HepG2 (cell line): ENCODE measurements around the gene COASY. TPM values are rescaled to one million over a fixed set of nuclear protein-coding genes. Genes with fewer than 3 reads are reported as not detected.
A peak's percentile ranks its signal among the peaks of the same experiment; 100 is the strongest.

Source experiments
- AGO1 ChIP-seq: fragments of 200-400 bp; formaldehyde crosslinking; IDR thresholded peaks from 2 replicates; pipeline ENCODE4 v1.6.1; 2017; ENCODE audit warnings: mild to moderate bottlenecking, low read depth, low read length, moderate library complexity; ENCODE audit not compliant: poor library complexity, severe bottlenecking
- CTCF ChIP-seq: sonication (generic); formaldehyde crosslinking; IDR thresholded peaks from 2 replicates; pipeline ENCODE4 v1.5.0; 2020; ENCODE audit warnings: mild to moderate bottlenecking, missing genetic modification reagents, moderate library complexity
- DBP ChIP-seq: sonication (generic); formaldehyde crosslinking; IDR thresholded peaks from 2 replicates; pipeline ENCODE4 v1.4.0; 2020; ENCODE audit warnings: missing genetic modification reagents; ENCODE audit errors: not compliant biosample characterization
- DMAP1 ChIP-seq: IDR thresholded peaks from 2 replicates; pipeline ENCODE4 v1.6.1; 2016
- E2F5 ChIP-seq: sonication (generic); formaldehyde crosslinking; conservative IDR thresholded peaks from 2 replicates; pipeline ENCODE4 v1.4.0; 2020; ENCODE audit warnings: missing genetic modification reagents
- ELK4 ChIP-seq: sonication (generic); formaldehyde crosslinking; IDR thresholded peaks from 2 replicates; pipeline ENCODE4 v1.9.0; 2021; ENCODE audit warnings: missing genetic modification reagents, borderline replicate concordance
- GPN1 ChIP-seq: sonication (generic); formaldehyde crosslinking; IDR thresholded peaks from 2 replicates; pipeline ENCODE4 v1.5.1; 2020; ENCODE audit warnings: missing genetic modification reagents, borderline replicate concordance
- HBP1 ChIP-seq: IDR thresholded peaks from 2 replicates; pipeline ENCODE4 v1.6.1; 2016; ENCODE audit warnings: low read depth, control low read depth
- IKZF1 ChIP-seq: fragments of 450-650 bp; IDR thresholded peaks from 2 replicates; pipeline ENCODE4 v1.7.1; 2016
- PAX8 ChIP-seq: sonication (generic); formaldehyde crosslinking; IDR thresholded peaks from 2 replicates; pipeline ENCODE4 v1.8.0; 2022; ENCODE audit warnings: mild to moderate bottlenecking, missing genetic modification reagents, borderline replicate concordance
- POLR2G ChIP-seq: fragments of 200-400 bp; formaldehyde crosslinking; IDR thresholded peaks from 2 replicates; pipeline ENCODE4 v1.6.1; 2018; ENCODE audit warnings: mild to moderate bottlenecking, low read depth, low read length, moderate library complexity
- U2AF1 ChIP-seq: fragments of 200-400 bp; formaldehyde crosslinking; optimal IDR thresholded peaks from 2 replicates; pipeline ENCODE3; 2017; ENCODE audit warnings: mild to moderate bottlenecking, low read depth, low read length
- ZNF639 ChIP-seq: conservative IDR thresholded peaks from 2 replicates; pipeline ENCODE4 v1.6.1; 2018; ENCODE audit warnings: missing genetic modification reagents
- ZNF704 ChIP-seq: sonication (generic); formaldehyde crosslinking; IDR thresholded peaks from 2 replicates; pipeline ENCODE4 v1.8.1; 2023; ENCODE audit warnings: mild to moderate bottlenecking, inconsistent platforms, moderate library complexity, missing genetic modification reagents, borderline replicate concordance
- ZNF747 ChIP-seq: sonication (generic); formaldehyde crosslinking; IDR thresholded peaks from 2 replicates; pipeline ENCODE4 v1.8.1; 2023; ENCODE audit warnings: missing genetic modification reagents, mild to moderate bottlenecking, borderline replicate concordance
- ZNF766 ChIP-seq: sonication (generic); formaldehyde crosslinking; IDR thresholded peaks from 2 replicates; pipeline ENCODE4 v1.5.0; 2020; ENCODE audit warnings: missing genetic modification reagents, borderline replicate concordance
- ZNF777 ChIP-seq: sonication (generic); formaldehyde crosslinking; IDR thresholded peaks from 2 replicates; pipeline ENCODE4 v1.4.0; 2020; ENCODE audit warnings: missing genetic modification reagents
- ZSCAN30 ChIP-seq: sonication (generic); formaldehyde crosslinking; IDR thresholded peaks from 2 replicates; pipeline ENCODE4 v1.5.0; 2020; ENCODE audit warnings: mild to moderate bottlenecking, missing genetic modification reagents
- polyA plus RNA-seq, 8 experiments: library from polyadenylated mRNA; depleted of rRNA in 3 of 8; stranded (reverse) in 7 of 8; unstranded in 1 of 8; fragments of >200 nt; fragmentation: Illumina TruSeq in 4 of 8; extraction: Trizol in 4 of 8; gene quantifications; 2 replicates each; pipeline versions ENCODE4 v1.2.1 to v1.2.3, GENCODE V29; 2011 to 2016; ENCODE audit warnings: low read depth in 4 of 8, missing spikeins in 1 of 8, mixed read lengths in 1 of 8; ENCODE audit not compliant: insufficient read depth in 1 of 8
- total RNA-seq, 5 experiments: library from RNA; depleted of rRNA; stranded (reverse); fragments of >200 nt; fragmentation: Illumina TruSeq; extraction: Trizol; gene quantifications; 2 replicates each; pipeline ENCODE4 v1.2.3, GENCODE V29; 2016; ENCODE audit warnings: low read depth in 1 of 5

Gene COASY
- total and polyA plus RNA-seq, 2 of the 13 experiments (the other 11 are each of a cell fraction or from before 2014, with no cell fraction given) = 90.7 to 125 TPM

GRCh38 chr17:42561897-42562387 lies at the start of gene COASY (continued):
- TF ChIP-seq E2F5 (CRISPR knock-in tag) = no peak; the same call in 1 of the 2 replicates
- TF ChIP-seq ZNF766 (CRISPR knock-in tag) = 0 out of 2 replicates have a peak, but pooled peaks have one; percentile 76
- TF ChIP-seq AGO1 = no peak
- TF ChIP-seq PAX8 = 0 out of 2 replicates have a peak, but pooled peaks have one; percentile 13
- no peak for TF ChIP-seq DBP (CRISPR knock-in tag)
- TF ChIP-seq DMAP1 = peak; percentile 78
- no peak; the same call in 1 of the 2 replicates for TF ChIP-seq ZNF704
- TF ChIP-seq ZNF747 (CRISPR knock-in tag) = peak; percentile 90; the same call in 1 of the 2 replicates
- no peak for TF ChIP-seq U2AF1
- TF ChIP-seq IKZF1 = no peak
- peak; percentile 92 for TF ChIP-seq POLR2G
- TF ChIP-seq ZNF777 = peak; percentile 94; the same call in 1 of the 2 replicates
- peak; percentile 81; the same call in 1 of the 2 replicates for TF ChIP-seq HBP1 (CRISPR knock-in tag)
- no peak for TF ChIP-seq CTCF
- TF ChIP-seq ZNF639 (CRISPR knock-in tag) = peak; percentile 96
- TF ChIP-seq GPN1 = no peak; the same call in 1 of the 2 replicates
- no peak for TF ChIP-seq ELK4 (CRISPR knock-in tag)
- no peak for TF ChIP-seq ZSCAN30 (CRISPR knock-in tag)
